KOPT-K1 (cell line): ENCODE measurements around the gene RRAGC.

Source experiments
- H3K27ac ChIP-seq: fragments of 200-600 bp; sonication (generic); 2 replicates; pipeline ENCODE4 v1.5.1; 2016; ENCODE audit warnings: antibody characterized with exemption, mild to moderate bottlenecking, low read depth, low read length; ENCODE audit not compliant: poor library complexity, severe bottlenecking
- H3K36me3 ChIP-seq: fragments of 200-600 bp; sonication (generic); 2 replicates; pipeline ENCODE4 v1.5.1; 2017; ENCODE audit warnings: antibody characterized with exemption, mild to moderate bottlenecking, low read length, moderate library complexity; ENCODE audit not compliant: insufficient read depth
- H3K9me3 ChIP-seq: fragments of 200-600 bp; sonication (generic); 2 replicates; pipeline ENCODE4 v1.5.1; 2017; ENCODE audit warnings: antibody characterized with exemption, low read length, mild to moderate bottlenecking; ENCODE audit not compliant: insufficient read depth, poor library complexity, severe bottlenecking

Gene RRAGC

GRCh38 chr1:38834221-38834782 is 25.3 kb downstream of the RRAGC start:
- Histone ChIP-seq H3K9me3 (no peaks in the 10 kb centered on the region), H3K36me3 (peaks cover 21% of the 10 kb centered on the region), H3K27ac (no peak overlapping the region)

- Histone ChIP-seq H3K27ac (no peak overlapping the region), H3K36me3 (peaks cover 10% of the 10 kb centered on the region), H3K9me3 (no peaks in the 10 kb centered on the region)
Observed at GRCh38 chr1:38833146-38833545, 26.4 kb downstream of the RRAGC start.

GRCh38 chr1:38832370-38832734 is 27.2 kb downstream of the RRAGC start:
- Histone ChIP-seq H3K9me3 (no peaks in the 10 kb centered on the region), H3K27ac (no peak overlapping the region), H3K36me3 (0 out of 2 replicates have a peak, but pooled peaks cover 2% of the 10 kb centered on the region)

GRCh38 chr1:38831731-38832369 is 27.7 kb downstream of the RRAGC start:
- H3K36me3 ChIP-seq: no peaks in the 10 kb centered on the region
- H3K27ac ChIP-seq: no peak overlapping the region
- H3K9me3 ChIP-seq: no peaks in the 10 kb centered on the region

- no peaks in the 10 kb centered on the region for H3K9me3 ChIP-seq
- H3K36me3 ChIP-seq: no peaks in the 10 kb centered on the region
- H3K27ac ChIP-seq: no peak overlapping the region
Observed at GRCh38 chr1:38829368-38829767, 30.2 kb downstream of the RRAGC start.

- H3K9me3 ChIP-seq: no peaks in the 10 kb centered on the region
- H3K27ac ChIP-seq: no peak overlapping the region
- H3K36me3 ChIP-seq: no peaks in the 10 kb centered on the region
Observed at GRCh38 chr1:38827318-38827717, 32.3 kb downstream of the RRAGC start.

- Histone ChIP-seq H3K36me3 (no peaks in the 10 kb centered on the region), H3K9me3 (no peaks in the 10 kb centered on the region), H3K27ac (no peak overlapping the region)
Observed at GRCh38 chr1:38826886-38827285, 32.7 kb downstream of the RRAGC start.

GRCh38 chr1:38826262-38826661 is 33.3 kb downstream of the RRAGC start:
- Histone ChIP-seq H3K36me3 (no peaks in the 10 kb centered on the region), H3K9me3 (no peaks in the 10 kb centered on the region)

GRCh38 chr1:38820860-38821259 is 38.7 kb downstream of the RRAGC start:
- H3K9me3 ChIP-seq: peaks cover 13% of the 10 kb centered on the region
- H3K27ac ChIP-seq: no peak overlapping the region
- H3K36me3 ChIP-seq: no peaks in the 10 kb centered on the region

More at GRCh38 chr1:38826262-38826661, 33.3 kb downstream of the RRAGC start:
- no peak overlapping the region for H3K27ac ChIP-seq

- no peak overlapping the region for H3K27ac ChIP-seq
- peaks cover 13% of the 10 kb centered on the region for H3K9me3 ChIP-seq
- no peaks in the 10 kb centered on the region for H3K36me3 ChIP-seq
Observed at GRCh38 chr1:38819516-38819915, 40.1 kb downstream of the RRAGC start.

GRCh38 chr1:38819040-38819439 is 40.5 kb downstream of the RRAGC start:
- peaks cover 13% of the 10 kb centered on the region for H3K9me3 ChIP-seq
- no peaks in the 10 kb centered on the region for H3K36me3 ChIP-seq
- H3K27ac ChIP-seq: no peak overlapping the region

- H3K9me3 ChIP-seq: peaks cover 13% of the 10 kb centered on the region
- no peak overlapping the region for H3K27ac ChIP-seq
- no peaks in the 10 kb centered on the region for H3K36me3 ChIP-seq
Observed at GRCh38 chr1:38818175-38818976, 41.2 kb downstream of the RRAGC start.

- H3K9me3 ChIP-seq: peaks cover 13% of the 10 kb centered on the region
- no peaks in the 10 kb centered on the region for H3K36me3 ChIP-seq
- no peak overlapping the region for H3K27ac ChIP-seq
Observed at GRCh38 chr1:38817267-38818174, 42.1 kb downstream of the RRAGC start.

- peaks cover 13% of the 10 kb centered on the region for H3K9me3 ChIP-seq
- H3K27ac ChIP-seq: no peak overlapping the region
- H3K36me3 ChIP-seq: no peaks in the 10 kb centered on the region
Observed at GRCh38 chr1:38815903-38816627, 43.5 kb downstream of the RRAGC start.
